Measurements from ENCODE around the gene HNRNPL. TPM values are rescaled to one million over a fixed set of nuclear protein-coding genes. Genes with fewer than 3 reads are reported as not detected.

Gene HNRNPL
- total and polyA plus RNA-seq, 9 of the 15 experiments (the other 6 are each of a cell fraction or from before 2014, with no cell fraction given), result 39.5 to 610 (median 299) TPM

GRCh38 chr19:38803543-38803942 is 46.2 kb downstream of the HNRNPL start:
- Histone ChIP-seq H3K4me1 (replicated peaks in 1 of 2; ENCODE audit: control insufficient read depth in 2 of 2, insufficient read depth in 2 of 2, low read length in 2 of 2) (peaks cover 0 to 16% of the 10 kb centered on the region in 2 experiments; a peak in 4 of 5 replicates), H3K9me3 (replicated peaks; ENCODE audit: control insufficient read depth, insufficient read depth, low read depth, low read length) (no peaks in the 10 kb centered on the region), H2AFZ (ENCODE audit: low read depth, low read length) (no peak overlapping the region), H3K9me1 (ENCODE audit: control insufficient read depth, insufficient read depth, low read length) (no peaks in the 10 kb centered on the region), H3K4me2 (ENCODE audit: insufficient read depth, low read length) (no peak overlapping the region), H3K27me3 (ENCODE audit: control insufficient read depth in 2 of 2, insufficient read depth in 2 of 2, low read length in 2 of 2) (peaks cover 0 to 7% of the 10 kb centered on the region in 2 experiments; a peak in 1 of 5 replicates), H3K79me2 (ENCODE audit: control insufficient read depth, insufficient read depth, low read length) (no peaks in the 10 kb centered on the region), H4K20me1 (replicated peaks; ENCODE audit: control insufficient read depth, insufficient read depth, low read length) (no peaks in the 10 kb centered on the region), H3K9ac (ENCODE audit: insufficient read depth in 1 of 2, low read depth in 2 of 2, low read length in 2 of 2) (no peak overlapping the region), H3K27ac (ENCODE audit: extremely low read depth, low read depth, low read length) (no peak overlapping the region), H3K36me3 (ENCODE audit: control insufficient read depth, insufficient read depth, low read length) (no peaks in the 10 kb centered on the region), H3K4me3 (no peak overlapping the region)
- in situ Hi-C loops (cut with MboI), result no loop called here
- ChIA-PET POLR2A (no interaction called here), CTCF (ENCODE audit: low intra/inter-chr PET ratio) (no interaction called here)
- intact Hi-C loops (cut with micrococcal nuclease), result no loop called here
- no peak for ATAC-seq
- BruUV-seq (replicated peaks), result no TSS peak
- no peak for FAIRE-seq
- DNase-seq (ENCODE audit: extremely low read depth in 1 of 4, low spot score in 3 of 4), result no peak
- WGBS (ENCODE audit: insufficient coverage, low coverage, missing lambda C conversion rate), result 19% methylated on average over 9 of the region's 10 CpGs
- peak; percentile 40; the same call in 1 of the 2 replicates for TF ChIP-seq ZBTB7A (IDR thresholded peaks at IDR 0.05; ENCODE audit: borderline replicate concordance, control insufficient read depth, low read depth, low read length)
- no peak for TF ChIP-seq JUN (IDR thresholded peaks at IDR 0.05; ENCODE audit: borderline replicate concordance, low read depth, low read length)
- no peak for TF ChIP-seq JUN (CRISPR knock-in tag; IDR thresholded peaks at IDR 0.05; ENCODE audit: borderline replicate concordance)

GRCh38 chr19:38801359-38802095 is 48.3 kb downstream of the HNRNPL start:
- intact Hi-C loops (cut with micrococcal nuclease) (no loop called here), in situ Hi-C loops (cut with MboI) (no loop called here)
- Histone ChIP-seq H3K27ac (ENCODE audit: extremely low read depth, low read depth, low read length) (no peak overlapping the region), H3K79me2 (ENCODE audit: control insufficient read depth, insufficient read depth, low read length) (no peaks in the 10 kb centered on the region), H3K4me3 (no peak overlapping the region), H2AFZ (ENCODE audit: low read depth, low read length) (no peak overlapping the region), H3K9me1 (ENCODE audit: control insufficient read depth, insufficient read depth, low read length) (no peaks in the 10 kb centered on the region), H3K4me2 (ENCODE audit: insufficient read depth, low read length) (no peak overlapping the region), H3K4me1 (replicated peaks in 1 of 2; ENCODE audit: control insufficient read depth in 2 of 2, insufficient read depth in 2 of 2, low read length in 2 of 2) (peaks cover 0 to 7% of the 10 kb centered on the region in 2 experiments; a peak in 1 of 5 replicates), H4K20me1 (replicated peaks; ENCODE audit: control insufficient read depth, insufficient read depth, low read length) (no peaks in the 10 kb centered on the region), H3K9me3 (replicated peaks; ENCODE audit: control insufficient read depth, insufficient read depth, low read depth, low read length) (no peaks in the 10 kb centered on the region), H3K36me3 (ENCODE audit: control insufficient read depth, insufficient read depth, low read length) (no peaks in the 10 kb centered on the region), H3K27me3 (ENCODE audit: control insufficient read depth in 2 of 2, insufficient read depth in 2 of 2, low read length in 2 of 2) (peaks cover 0 to 7% of the 10 kb centered on the region in 2 experiments; a peak in 1 of 5 replicates), H3K9ac (ENCODE audit: insufficient read depth in 1 of 2, low read depth in 2 of 2, low read length in 2 of 2) (no peak overlapping the region)
- ATAC-seq (no peak), DNase-seq (ENCODE audit: extremely low read depth in 1 of 4, low spot score in 3 of 4) (no peak), FAIRE-seq (no peak)
- BruUV-seq (replicated peaks), result no TSS peak
- WGBS (ENCODE audit: insufficient coverage, low coverage, missing lambda C conversion rate), result 48% methylated on average over 12 of the region's 12 CpGs
- POLR2A ChIA-PET, result interaction anchor here (2.3 kb wide), 1 partner anchor 10 kb away, joined by 8 read pairs; the partner anchor contains the start of gene LGALS4
- CTCF ChIA-PET (ENCODE audit: low intra/inter-chr PET ratio), result no interaction called here
- TF ChIP-seq KDM1A (IDR thresholded peaks at IDR 0.05) (peak; percentile 72 to 86), ILK (tag; IDR thresholded peaks at IDR 0.05; ENCODE audit: borderline replicate concordance, low read depth) (no peak), RCOR1 (IDR thresholded peaks at IDR 0.05; ENCODE audit: borderline replicate concordance in 1 of 2, low read depth in 2 of 2, low read length in 2 of 2) (peak in 1 of 2 experiments; percentile 49; a peak in 1 of 4 replicates), MEIS2 (IDR thresholded peaks at IDR 0.05; ENCODE audit: partially characterized antibody) (peak; percentile 76), ZNF561 (CRISPR knock-in tag; conservative IDR thresholded peaks at IDR 0.05) (no peak), PKNOX1 (IDR thresholded peaks at IDR 0.05) (peak; percentile 36), PBX2 (CRISPR knock-in tag; IDR thresholded peaks at IDR 0.05; ENCODE audit: low read depth) (no peak), PBX2 (tag; conservative IDR thresholded peaks at IDR 0.05; ENCODE audit: low read depth) (peak; percentile 62)
